GM21360 (cell line): ENCODE results near the gene CDAN1.

Source experiments
- ATAC-seq: cut with Tn5 transposase; IDR thresholded peaks from one replicate; pipeline ENCODE4 v1.9.1; 2021; ENCODE audit warnings: mild to moderate bottlenecking, moderate library complexity; ENCODE audit not compliant: unreplicated experiment

The CDAN1 gene

GRCh38 chr15:42675021-42675420 lies 61.9 kb downstream of the CDAN1 start:
- no peak for ATAC-seq

DNA sequence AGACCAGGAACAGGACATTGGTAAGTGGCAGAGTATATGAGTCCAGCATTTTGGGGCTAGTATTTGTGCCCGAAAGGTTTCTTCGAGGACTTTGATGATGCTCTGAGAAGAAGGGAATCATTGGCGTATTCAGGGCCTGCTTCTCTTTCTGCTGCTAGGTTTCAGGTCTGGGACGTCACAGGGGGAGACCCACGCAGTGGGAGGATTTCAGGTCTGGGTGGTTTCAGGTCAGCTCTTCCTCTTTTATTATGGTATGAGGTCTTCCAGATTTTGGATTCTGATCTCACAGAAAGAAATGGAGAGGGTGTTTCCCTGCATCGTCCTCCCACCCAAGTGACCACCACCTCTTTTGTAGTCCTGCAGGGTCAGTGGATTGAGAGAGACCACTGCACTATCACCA lies 62.5 kb downstream of the CDAN1 start:
- no peak for ATAC-seq
